GM13976 (cell line): ENCODE data around the gene LTN1.

Experiments used
- DNase-seq: peaks from one replicate; pipeline ENCODE4 v3.0.0; 2012; ENCODE audit warnings: low spot score
- in situ Hi-C: fragments of 300-500 bp; cut with MboI; formaldehyde crosslinking; loops from one replicate; pipeline ENCODE4 v1.12.0; 2022; ENCODE audit warnings: low sequenced_read_pairs, mixed read lengths, inconsistent platforms; ENCODE audit not compliant: unreplicated experiment
- TF ChIP-seq, protein P1 (sequence below): IDR thresholded peaks from 2 replicates; pipeline ENCODE4 v1.5.1; 2012; ENCODE audit warnings: borderline replicate concordance, mild to moderate bottlenecking; ENCODE audit not compliant: insufficient read depth; ENCODE audit errors: extremely low read depth, missing control alignments, control extremely low read depth

Gene LTN1

DNA sequence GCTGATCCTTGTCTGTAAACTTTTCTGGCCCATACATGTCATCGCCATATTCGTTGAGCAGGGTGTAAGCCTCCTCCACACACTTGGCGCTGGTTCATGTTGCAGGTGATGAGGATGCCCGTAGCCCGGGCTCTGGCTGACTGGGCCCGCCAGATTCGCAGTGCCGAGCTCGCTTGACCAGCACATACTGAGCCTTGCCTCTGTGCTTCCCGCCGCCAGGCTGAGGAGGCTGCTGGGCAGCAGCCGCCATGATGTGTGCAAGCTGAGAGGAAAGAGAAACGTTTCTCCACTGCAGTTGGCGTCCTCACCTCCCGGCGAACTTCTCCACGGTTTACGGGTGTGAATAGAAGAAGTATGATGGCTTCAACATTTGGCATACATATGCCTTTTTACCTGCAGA, 89.2 kb downstream of the LTN1 start:
- no peak for DNase-seq
- in situ Hi-C loops = no loop called here
- TF ChIP-seq, protein P1, sequence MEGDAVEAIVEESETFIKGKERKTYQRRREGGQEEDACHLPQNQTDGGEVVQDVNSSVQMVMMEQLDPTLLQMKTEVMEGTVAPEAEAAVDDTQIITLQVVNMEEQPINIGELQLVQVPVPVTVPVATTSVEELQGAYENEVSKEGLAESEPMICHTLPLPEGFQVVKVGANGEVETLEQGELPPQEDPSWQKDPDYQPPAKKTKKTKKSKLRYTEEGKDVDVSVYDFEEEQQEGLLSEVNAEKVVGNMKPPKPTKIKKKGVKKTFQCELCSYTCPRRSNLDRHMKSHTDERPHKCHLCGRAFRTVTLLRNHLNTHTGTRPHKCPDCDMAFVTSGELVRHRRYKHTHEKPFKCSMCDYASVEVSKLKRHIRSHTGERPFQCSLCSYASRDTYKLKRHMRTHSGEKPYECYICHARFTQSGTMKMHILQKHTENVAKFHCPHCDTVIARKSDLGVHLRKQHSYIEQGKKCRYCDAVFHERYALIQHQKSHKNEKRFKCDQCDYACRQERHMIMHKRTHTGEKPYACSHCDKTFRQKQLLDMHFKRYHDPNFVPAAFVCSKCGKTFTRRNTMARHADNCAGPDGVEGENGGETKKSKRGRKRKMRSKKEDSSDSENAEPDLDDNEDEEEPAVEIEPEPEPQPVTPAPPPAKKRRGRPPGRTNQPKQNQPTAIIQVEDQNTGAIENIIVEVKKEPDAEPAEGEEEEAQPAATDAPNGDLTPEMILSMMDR = no peak

DNA sequence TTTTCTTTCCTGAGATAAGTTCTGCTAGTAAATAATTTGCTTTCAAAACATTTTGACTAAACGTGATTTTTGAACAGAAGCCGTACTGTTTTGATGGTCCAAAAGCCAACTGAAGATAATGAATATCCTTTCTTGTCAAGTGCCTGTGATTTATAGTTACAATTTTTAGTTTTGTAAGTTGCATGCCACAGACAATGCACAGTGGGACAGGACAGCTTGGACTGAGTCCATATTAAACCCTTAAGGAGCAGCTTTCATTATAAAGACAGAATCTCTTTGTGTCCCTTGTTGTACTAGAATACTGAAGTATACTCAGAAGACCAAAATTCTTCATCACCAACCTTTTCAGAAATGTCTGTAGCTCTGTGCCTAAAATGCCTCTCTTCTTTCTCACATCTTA, 92.2 kb downstream of the LTN1 start:
- TF ChIP-seq, protein P1 = no peak
- in situ Hi-C loops = no loop called here
- DNase-seq = no peak

DNA sequence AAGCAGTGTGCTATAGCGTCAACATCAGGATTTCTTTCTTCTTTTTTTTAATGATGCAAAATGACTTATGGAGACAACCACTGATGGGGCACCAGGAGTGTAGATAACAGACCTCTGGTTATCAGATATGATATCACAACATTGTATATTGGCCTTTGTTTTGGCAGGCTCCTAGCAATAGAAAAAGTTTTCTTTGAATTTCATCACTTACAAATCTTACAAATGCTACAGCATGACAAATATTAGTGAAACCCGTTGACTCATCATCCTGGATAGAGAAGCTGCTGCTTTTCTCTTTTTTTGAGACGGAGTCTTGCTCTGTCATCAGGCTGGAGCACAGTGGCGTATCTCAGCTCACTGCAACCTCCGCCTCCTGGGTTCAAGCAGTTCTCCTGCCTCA, 92.9 kb downstream of the LTN1 start:
- TF ChIP-seq, protein P1 = no peak
- no peak for DNase-seq
- in situ Hi-C loops = no loop called here

DNA sequence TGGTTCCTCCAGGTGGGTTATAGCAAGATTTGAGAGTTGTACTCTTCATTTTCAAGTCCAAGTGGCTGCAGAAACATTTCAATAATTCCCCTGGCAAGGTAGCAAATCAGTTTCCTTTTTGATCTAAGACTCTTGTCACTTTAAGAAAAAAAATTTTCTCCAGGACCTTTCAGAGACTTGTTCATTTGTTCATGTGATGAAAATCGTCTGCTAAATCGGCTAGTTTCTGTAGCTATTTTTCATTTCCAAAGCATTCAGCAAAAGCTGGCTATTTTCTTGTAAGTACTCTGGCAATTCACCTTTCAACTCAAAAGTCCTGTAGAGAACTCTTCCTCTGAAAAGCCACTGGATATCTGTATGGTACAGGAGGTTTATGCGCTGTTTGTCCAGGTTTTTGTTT, 93.5 kb downstream of the LTN1 start:
- TF ChIP-seq, protein P1 = no peak
- no peak for DNase-seq
- in situ Hi-C loops = no loop called here

DNA sequence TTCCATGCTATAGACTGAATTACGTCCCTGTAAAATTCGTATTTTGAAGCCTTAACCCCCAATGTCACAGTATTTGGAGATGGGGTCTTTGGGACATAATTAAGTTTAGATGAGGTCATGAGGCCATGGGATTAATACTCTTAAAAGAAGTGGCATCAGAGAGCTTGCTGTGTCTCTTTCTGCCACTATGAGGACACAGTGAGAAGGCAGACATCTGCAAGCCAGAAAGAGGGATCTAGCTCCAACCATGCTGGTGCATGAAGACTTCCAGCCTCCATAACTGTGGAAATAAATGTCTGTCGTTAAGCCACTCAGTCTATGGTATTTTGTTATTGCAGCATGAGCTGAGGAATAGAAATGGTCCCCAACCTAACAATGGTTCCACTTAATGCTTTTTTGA, 99.0 kb downstream of the LTN1 start:
- in situ Hi-C loops = no loop called here
- TF ChIP-seq, protein P1 = no peak
- no peak for DNase-seq

DNA sequence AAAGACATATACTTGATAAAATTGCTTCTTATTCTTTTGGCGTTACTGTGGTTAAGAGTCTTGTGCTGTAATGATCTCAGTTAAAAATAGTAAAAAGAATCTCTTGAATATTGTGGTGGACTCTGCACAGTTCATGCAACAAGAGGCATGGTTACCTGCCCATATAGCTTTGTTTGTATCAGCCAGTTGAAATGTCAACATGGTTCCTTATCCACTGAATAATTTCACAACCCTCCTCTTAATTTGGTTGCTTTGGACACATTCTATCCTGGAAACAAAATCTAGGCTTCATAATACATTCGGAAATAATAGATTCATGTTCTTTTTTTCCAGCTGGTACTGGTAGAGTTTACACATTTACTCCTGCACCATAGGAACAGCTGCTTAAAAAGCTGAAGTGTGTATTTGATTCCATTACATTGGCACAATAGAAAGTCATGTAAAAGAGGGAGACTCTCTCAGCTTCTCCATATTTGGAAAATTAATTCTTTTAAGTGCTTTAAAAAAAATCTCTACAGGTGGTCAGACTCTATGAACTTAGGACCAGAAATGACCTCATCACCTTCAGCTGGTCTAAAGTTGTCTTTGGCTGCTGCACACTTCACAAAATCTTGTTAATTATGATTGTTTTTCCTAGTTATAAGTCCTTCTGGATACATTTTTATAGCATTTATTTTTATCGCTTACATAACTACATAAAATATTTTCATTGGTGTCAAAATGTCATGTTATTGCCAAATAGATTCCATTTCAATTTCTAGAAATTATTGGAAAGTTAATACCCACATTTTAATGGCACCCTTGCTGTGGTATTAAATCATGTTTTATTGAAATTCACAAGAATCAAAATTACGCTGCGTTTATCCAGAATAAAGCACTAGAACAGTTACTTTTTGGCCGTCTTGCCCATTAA, 100.2 kb downstream of the LTN1 start:
- in situ Hi-C loops = no loop called here
- DNase-seq = no peak
- TF ChIP-seq, protein P1 = no peak

DNA sequence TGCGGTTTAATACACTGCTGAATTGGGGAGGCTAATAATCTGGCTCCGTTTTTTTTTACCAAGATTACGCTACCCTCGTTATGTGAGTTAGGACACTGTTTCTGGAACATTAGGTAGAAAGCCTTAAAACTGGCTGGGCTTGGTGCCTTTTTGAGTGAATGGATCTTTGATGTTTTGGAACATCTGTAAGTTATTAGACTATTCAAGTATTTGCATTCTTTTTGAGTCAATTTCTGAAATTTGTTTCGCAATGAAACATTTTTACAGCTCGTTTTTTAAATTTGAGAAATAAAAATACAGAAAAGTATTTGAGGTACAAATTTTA, 106.9 kb downstream of the LTN1 start:
- no peak for DNase-seq

More for the DNA sequence above, 106.9 kb downstream of the LTN1 start:
- TF ChIP-seq, protein P1 = no peak
- in situ Hi-C loops = no loop called here
